ENCODE measurements around the gene KY.

GRCh38 chr3:134682196-134682880 lies 31.5 kb upstream of the KY start:
- TF ChIP-seq EP300 (IDR thresholded peaks at IDR 0.05) (no peak), POLR2A (IDR thresholded peaks at IDR 0.05) (no peak)
- TF ChIP-seq, protein P1, sequence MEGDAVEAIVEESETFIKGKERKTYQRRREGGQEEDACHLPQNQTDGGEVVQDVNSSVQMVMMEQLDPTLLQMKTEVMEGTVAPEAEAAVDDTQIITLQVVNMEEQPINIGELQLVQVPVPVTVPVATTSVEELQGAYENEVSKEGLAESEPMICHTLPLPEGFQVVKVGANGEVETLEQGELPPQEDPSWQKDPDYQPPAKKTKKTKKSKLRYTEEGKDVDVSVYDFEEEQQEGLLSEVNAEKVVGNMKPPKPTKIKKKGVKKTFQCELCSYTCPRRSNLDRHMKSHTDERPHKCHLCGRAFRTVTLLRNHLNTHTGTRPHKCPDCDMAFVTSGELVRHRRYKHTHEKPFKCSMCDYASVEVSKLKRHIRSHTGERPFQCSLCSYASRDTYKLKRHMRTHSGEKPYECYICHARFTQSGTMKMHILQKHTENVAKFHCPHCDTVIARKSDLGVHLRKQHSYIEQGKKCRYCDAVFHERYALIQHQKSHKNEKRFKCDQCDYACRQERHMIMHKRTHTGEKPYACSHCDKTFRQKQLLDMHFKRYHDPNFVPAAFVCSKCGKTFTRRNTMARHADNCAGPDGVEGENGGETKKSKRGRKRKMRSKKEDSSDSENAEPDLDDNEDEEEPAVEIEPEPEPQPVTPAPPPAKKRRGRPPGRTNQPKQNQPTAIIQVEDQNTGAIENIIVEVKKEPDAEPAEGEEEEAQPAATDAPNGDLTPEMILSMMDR (IDR thresholded peaks at IDR 0.05): no peak
